Activated CD4-positive, alpha-beta T cell treated with anti-CD3 and anti-CD28 coated beads for 4 hours (primary cell): ENCODE data around the gene GPR42.
"Not testable (repeated sequence)": the region's sequence is repeated elsewhere in the genome, so short reads cannot be mapped to it uniquely, and the experiment has no call there.

ENCODE experiments used
- DNase-seq, 2 donors: peaks; one replicate each; pipeline ENCODE4 v3.0.0-alpha.2; 2020

Gene GPR42

GRCh38 chr19:35397064-35397463, 26.2 kb downstream of the GPR42 start:
- no peak for DNase-seq

- no peak for DNase-seq
These were observed 27.7 kb downstream of the GPR42 start for GRCh38 chr19:35398570-35398969.

DNA sequence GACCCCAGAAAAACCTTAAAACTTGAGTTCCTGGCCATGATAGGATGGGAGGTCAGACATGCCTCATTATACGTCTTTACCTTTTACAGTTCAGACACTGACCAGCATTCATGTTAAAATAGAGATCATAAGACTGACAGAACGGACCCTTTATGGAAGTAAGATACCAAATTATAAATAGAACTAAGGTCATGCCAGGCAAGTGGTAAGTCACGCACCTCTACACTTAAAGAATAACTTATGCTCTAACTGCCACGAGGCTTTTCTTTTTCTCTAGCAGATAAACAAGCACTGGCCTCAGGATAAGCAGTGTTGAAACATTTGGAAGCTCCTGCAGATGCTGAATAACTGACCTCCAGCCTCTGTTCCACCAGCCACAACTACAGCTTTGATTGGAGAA, 28.4 kb downstream of the GPR42 start:
- DNase-seq, result no peak

GRCh38 chr19:35399948-35400772, 29.3 kb downstream of the GPR42 start:
- no peak for DNase-seq

GRCh38 chr19:35400773-35401100, 29.9 kb downstream of the GPR42 start:
- DNase-seq, result no peak

DNA sequence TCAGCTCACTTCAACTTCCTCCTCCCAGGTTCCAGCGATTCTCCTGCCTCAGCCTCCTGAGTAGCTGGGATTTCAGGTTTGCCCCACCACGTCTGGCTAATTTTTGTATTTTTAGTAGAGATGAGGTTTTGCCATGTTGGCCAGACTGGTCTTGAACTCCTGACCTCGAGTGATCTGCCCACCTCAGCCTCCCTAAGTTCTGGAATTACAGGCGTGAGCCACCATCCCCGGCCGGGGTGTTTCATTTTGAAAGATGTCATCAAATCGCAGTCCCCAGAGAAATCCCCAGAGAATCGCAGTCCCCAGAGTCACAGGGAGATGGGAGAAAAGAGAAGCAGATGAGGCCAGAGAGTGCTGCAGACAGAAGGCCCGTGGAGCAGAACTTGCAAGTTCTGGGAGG, 30.5 kb downstream of the GPR42 start:
- not testable (repeated sequence) for DNase-seq

- no peak for DNase-seq
These were observed 32.4 kb downstream of the GPR42 start for GRCh38 chr19:35403116-35403760.

DNA sequence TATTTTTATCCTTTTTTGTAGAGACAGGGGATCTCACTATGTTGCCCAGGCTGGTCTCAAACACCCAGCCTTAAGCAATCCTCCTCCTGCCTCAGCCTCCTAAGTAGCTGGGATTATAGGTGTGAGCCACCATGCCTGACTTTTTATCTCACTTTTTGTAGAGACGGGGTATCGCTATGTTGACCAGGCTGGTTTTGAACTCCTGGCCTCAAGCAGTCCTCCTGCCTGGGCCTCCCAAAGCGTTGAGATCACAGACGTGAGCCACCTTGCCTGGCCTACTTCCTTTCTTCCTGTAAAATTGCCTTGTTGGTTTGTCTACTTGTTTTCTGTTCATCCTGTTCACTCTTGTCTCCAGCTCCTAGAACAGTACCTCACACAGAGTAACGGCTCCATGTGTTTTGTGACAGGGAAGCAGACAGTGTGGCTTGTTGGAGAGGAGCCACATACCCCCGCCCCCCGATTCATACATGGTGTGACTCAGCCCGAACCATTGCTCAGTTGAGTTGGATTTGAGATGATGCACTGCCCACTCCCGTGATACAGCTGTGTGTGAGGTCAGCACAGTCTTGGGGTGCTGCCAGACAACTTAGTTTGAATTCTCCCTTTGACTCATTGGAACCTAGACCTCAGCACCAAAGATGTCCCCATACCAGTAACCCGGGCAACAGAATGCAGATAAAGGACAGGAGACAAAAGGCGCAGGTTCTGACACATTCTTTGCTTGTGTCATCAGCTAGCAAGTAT, 34.2 kb downstream of the GPR42 start:
- peak in 1 of 2 donors; percentile 1 for DNase-seq

DNA sequence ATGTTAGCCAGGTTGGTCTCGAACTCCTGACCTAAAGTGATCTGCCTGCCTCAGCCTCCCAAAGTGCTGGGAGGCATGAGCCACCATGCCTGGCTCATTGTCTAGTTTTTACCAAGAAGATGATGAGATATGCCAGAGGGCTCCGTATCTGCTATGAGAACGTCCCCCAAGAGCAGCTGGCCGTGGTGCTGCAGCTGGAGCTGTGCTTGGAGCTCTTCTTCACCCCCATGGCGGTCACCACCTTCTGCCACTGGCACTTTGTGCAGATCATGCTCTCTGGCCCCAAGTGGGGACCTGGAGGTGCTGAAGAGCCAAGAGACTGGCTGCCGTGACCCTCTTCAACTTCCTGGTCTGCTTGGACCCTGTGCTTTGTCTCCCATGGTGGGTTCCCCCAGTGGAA, 36.8 kb downstream of the GPR42 start:
- no peak for DNase-seq

DNA sequence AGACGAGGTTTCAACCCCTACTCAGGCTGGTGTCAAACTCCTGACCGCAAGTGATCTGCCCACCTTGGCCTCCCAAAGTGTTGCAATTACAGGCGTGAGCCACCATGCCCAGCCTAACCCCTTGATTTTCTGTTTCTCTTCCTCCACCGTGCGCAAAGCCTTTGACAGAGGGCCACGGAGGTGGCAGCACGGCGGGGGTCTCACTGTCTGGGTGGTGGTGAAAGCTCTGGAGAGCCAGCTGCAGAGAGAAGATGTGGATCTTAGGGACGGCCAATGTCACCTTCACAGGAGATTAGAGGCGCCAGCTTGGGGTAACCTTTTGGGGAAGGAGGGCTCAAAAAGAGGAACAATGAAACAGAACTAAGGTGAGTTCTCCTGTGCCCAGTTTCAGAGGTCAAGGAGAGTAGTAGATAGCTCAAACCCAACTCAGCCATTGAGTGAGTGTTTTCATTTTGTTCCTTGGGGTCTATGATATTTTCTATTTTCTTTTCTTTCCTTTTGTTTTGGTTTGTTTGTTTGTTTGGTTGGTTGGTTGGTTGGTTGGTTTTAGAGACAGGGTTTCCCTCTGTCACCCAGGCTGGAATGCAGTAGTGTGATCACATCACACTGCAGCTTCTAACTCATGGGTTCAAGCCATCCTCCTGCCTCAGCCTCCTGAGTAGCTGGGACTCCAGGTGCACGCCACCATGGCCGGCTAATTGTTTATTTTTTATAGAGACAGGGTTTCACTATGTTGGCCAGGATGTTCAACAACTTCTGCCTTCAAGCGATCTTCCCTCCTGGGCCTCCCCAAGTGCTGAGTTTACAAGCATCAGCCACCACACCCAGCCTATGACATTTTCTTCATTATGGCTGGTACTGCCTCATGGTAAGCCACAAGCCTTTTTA, 37.7 kb downstream of the GPR42 start:
- DNase-seq, result no peak

GRCh38 chr19:35409191-35409590, 38.3 kb downstream of the GPR42 start:
- DNase-seq, result no peak

DNA sequence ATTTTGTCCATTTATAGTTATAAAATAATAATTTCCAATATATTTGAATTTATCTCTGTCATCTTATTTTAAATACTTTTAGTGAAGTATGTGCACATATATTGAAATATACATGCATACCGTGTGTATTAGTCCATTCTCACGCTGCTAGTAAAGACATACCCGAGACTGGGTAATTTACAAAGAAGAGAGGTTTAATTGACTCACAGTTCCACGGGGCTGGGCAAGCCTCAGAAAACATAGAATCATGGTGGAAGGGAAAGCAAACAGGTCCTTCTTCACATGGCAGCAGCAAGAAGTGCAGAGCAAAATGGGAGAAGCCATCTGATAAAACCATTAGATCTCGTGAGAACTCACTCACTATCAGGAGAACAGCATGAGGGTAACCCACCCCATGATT, 39.6 kb downstream of the GPR42 start:
- DNase-seq, result no peak

GRCh38 chr19:35414442-35414841, 43.6 kb downstream of the GPR42 start:
- no peak for DNase-seq

DNA sequence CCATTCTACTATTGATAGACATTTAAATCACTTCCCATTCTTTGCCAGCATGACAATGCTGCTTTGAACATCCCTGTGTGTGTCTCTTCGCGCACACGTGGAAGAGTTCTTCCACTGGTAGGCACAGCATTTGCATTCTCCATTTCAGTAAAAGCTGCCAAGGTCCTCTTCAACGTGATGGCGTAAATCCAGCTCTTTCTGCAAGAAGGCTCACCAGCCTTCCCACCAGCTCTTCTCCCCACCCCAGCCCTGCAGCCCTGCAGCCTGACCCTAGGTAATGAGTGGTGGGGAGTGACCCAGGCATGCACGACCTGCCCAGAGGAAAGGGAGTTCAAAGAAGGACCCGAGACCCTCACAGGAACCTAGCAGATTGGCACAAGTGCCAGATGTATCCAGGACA, 45.5 kb downstream of the GPR42 start:
- DNase-seq, result no peak

GRCh38 chr19:35417278-35417677, 46.4 kb downstream of the GPR42 start:
- no peak for DNase-seq

DNA sequence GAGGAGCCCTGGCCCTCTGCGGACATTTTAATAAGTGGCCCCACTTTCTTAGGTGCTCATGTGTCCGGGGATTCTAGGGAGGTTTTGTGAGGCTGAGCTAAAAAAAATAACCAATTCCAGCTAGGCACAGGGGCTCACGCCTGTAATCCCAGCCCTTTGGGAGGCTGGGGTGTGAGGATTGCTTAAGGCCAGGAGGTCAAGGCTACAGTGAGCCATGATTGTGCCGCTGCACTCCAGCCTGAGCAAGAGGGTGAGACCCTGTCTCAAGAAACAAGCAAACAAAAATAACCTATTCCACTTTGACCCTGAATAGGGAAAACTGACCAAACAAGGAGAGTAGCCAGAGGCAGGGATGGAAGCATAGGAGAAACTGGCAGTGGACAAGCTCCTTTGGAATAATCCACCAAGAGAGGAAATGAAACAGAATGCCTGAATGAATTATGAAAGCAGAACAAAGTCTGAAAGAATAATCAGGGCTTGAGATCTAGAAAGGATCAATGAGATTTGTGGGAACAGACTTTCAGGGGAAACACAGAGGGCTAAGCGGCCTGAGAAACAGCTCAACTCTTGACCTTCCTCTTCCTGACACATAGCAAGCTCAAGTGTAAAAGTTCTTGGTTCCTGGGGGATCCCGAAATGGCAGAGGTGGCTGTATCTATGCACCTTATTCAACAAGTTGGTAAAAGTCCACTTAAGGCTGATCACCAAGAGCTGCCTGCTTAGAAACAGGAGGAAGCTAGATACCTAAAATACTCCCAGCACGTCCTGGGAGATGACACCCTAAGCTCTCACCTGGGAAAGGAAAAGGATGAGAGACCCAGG, 47.1 kb downstream of the GPR42 start:
- DNase-seq, result no peak

- no peak for DNase-seq
These were observed 48.2 kb downstream of the GPR42 start for GRCh38 chr19:35419046-35419445.

- no peak for DNase-seq
These were observed 48.9 kb downstream of the GPR42 start for GRCh38 chr19:35419805-35420204.

DNA sequence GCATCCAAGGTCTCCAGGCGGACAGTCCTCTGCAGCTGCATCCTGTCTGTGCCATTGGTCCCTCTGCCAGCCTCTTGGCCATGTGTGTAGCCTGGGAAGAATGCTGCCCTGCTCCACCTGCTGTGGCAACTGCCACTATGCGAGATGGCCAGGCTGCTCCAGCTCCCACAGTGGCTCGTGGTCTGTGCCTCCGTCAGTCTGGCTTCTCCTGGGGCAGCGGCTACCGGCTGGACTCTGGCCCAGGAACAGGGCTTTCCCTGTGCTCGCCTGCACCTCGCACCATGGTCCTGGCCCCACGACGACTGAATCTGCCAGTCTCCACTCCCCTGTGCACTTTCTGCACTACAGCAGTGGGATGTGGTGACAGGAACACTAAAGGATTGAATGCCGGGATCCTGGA, 50.5 kb downstream of the GPR42 start:
- DNase-seq, result no peak
